ENCODE results near the gene CAPN13. TPM values are rescaled to one million over a fixed set of nuclear protein-coding genes. Genes with fewer than 3 reads are reported as not detected.

Gene CAPN13
- total RNA-seq, 2 donors from 2014 or later = not detected

- peaks cover 65% of the 10 kb centered on the region for H3K27me3 Mint-ChIP-seq
- peaks cover 2% of the 10 kb centered on the region for H3K36me3 Mint-ChIP-seq (ENCODE audit: low read depth)
- ATAC-seq (no peak), DNase-seq (no peak)
- H3K4me1 Mint-ChIP-seq = no peaks in the 10 kb centered on the region
- H3K4me3 Mint-ChIP-seq = no peak overlapping the region
- no peaks in the 10 kb centered on the region for H3K9me3 ChIP-seq (ENCODE audit: control insufficient read depth, low read length, poor library complexity, severe bottlenecking)
- H3K27ac Mint-ChIP-seq = no peak overlapping the region
Observed at GRCh38 chr2:30747206-30747605, 60.0 kb downstream of the CAPN13 start.

DNA sequence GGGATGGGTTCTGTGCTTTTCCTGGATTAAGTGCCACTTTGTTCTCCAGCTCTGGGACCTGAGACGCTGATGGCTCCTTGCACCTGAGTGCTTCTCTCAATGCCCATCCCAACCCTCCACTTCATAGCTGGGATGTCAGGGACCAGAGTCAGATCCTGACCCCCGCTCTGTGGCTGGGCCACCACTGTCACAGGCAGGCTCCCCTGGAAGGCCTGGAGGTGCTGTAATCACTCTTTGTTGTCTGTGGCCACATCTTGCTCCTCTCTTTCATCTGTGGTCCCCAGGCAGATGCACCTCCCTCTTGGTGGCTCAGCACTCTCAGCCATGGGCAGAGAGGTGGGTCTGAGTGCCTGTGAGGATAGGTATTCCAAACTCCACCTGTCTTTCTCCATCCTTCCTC lies 62.4 kb downstream of the CAPN13 start:
- no peak for ATAC-seq
- no peak for DNase-seq
- Mint-ChIP-seq H3K4me1 (no peaks in the 10 kb centered on the region), H3K36me3 (ENCODE audit: low read depth) (peaks cover 2% of the 10 kb centered on the region), H3K27ac (no peak overlapping the region), H3K27me3 (peaks cover 52% of the 10 kb centered on the region), H3K4me3 (no peak overlapping the region)
- H3K9me3 ChIP-seq (ENCODE audit: control insufficient read depth, low read length, poor library complexity, severe bottlenecking) = no peaks in the 10 kb centered on the region

DNA sequence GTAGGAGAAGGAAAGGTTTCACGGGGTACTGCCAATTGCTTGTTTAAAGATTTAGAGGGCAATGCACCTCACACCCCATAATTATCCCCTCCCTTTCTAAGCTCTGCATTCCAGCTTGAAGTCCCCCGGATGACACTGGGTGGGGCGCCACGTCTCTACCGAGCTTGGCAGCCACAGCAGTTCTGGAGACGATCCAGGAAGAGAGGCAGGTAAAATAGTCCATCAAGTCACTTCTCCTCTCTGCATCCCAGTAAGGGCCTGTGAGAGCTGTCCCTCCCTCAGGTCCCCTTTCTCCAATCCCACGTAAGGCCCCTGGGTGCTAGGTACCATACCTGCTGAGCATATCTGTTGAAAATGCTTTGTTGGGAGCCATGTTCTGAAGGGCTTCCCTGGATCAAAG lies 65.7 kb downstream of the CAPN13 start:
- Mint-ChIP-seq H3K4me3 (no peak overlapping the region), H3K27me3 (peaks cover 52% of the 10 kb centered on the region), H3K27ac (no peak overlapping the region), H3K36me3 (ENCODE audit: low read depth) (no peaks in the 10 kb centered on the region), H3K4me1 (no peaks in the 10 kb centered on the region)
- no peak for DNase-seq
- ATAC-seq = no peak
- no peaks in the 10 kb centered on the region for H3K9me3 ChIP-seq (ENCODE audit: control insufficient read depth, low read length, poor library complexity, severe bottlenecking)

DNA sequence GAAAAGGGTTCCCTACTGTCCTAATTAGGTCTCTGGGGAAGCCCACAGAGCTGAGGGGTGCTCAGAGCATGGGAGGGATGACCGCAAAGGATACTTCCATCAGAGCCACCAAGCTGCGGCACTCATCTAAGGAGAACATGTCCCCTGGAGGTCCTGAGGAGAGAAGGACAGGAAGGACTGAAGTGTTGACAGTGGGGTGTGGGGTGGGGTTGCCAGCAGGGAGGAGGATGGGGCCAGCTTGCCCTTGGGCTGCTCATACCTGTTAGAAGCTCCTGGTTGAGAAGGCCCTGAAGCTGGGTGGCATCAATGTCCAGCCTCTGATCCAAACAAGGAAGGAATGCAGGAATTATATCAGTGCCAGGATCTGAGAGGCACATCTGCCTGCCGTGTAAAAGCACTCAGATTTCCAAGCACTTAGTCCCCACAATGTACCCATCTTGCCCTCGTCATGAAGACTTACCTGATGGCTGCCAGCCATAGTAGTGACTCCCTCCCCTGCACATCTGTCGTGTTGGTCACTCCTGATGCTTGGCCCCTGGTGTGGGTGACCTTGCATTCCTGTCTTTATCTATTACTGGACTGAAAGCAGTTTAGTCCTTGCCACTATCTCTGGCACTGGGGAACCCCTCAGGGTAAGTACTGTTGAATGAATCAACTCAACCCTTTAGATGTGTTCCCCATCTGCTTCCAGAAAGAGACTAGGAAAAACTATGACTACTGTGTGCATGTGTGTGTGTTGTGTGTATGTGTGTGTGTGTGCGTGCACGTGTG lies 68.9 kb downstream of the CAPN13 start:
- ATAC-seq (no peak), DNase-seq (no peak)
- Mint-ChIP-seq H3K4me3 (no peak overlapping the region), H3K4me1 (no peaks in the 10 kb centered on the region), H3K27ac (no peak overlapping the region), H3K27me3 (peaks cover 53% of the 10 kb centered on the region), H3K36me3 (ENCODE audit: low read depth) (no peaks in the 10 kb centered on the region)
- no peaks in the 10 kb centered on the region for H3K9me3 ChIP-seq (ENCODE audit: control insufficient read depth, low read length, poor library complexity, severe bottlenecking)

- no peaks in the 10 kb centered on the region for H3K4me1 Mint-ChIP-seq
- H3K9me3 ChIP-seq (ENCODE audit: control insufficient read depth, low read length, poor library complexity, severe bottlenecking) = no peaks in the 10 kb centered on the region
- ATAC-seq = no peak
Observed at GRCh38 chr2:30737326-30737610, 70.0 kb downstream of the CAPN13 start.

GRCh38 chr2:30736461-30737325 lies 70.6 kb downstream of the CAPN13 start:
- ATAC-seq (no peak), DNase-seq (no peak)
- Mint-ChIP-seq H3K27me3 (peaks cover 56% of the 10 kb centered on the region), H3K36me3 (ENCODE audit: low read depth) (no peaks in the 10 kb centered on the region), H3K4me1 (no peaks in the 10 kb centered on the region), H3K27ac (no peak overlapping the region), H3K4me3 (no peak overlapping the region)
- H3K9me3 ChIP-seq (ENCODE audit: control insufficient read depth, low read length, poor library complexity, severe bottlenecking) = no peaks in the 10 kb centered on the region

More at GRCh38 chr2:30737326-30737610, 70.0 kb downstream of the CAPN13 start:
- Mint-ChIP-seq H3K4me3 (no peak overlapping the region), H3K36me3 (ENCODE audit: low read depth) (no peaks in the 10 kb centered on the region), H3K27me3 (peaks cover 52% of the 10 kb centered on the region), H3K27ac (no peak overlapping the region)
- no peak for DNase-seq

GRCh38 chr2:30733876-30734520 lies 73.2 kb downstream of the CAPN13 start:
- no peaks in the 10 kb centered on the region for H3K9me3 ChIP-seq (ENCODE audit: control insufficient read depth, low read length, poor library complexity, severe bottlenecking)
- Mint-ChIP-seq H3K4me3 (no peak overlapping the region), H3K27me3 (peaks cover 56% of the 10 kb centered on the region), H3K36me3 (ENCODE audit: low read depth) (no peaks in the 10 kb centered on the region), H3K27ac (no peak overlapping the region), H3K4me1 (no peaks in the 10 kb centered on the region)
- DNase-seq = no peak
- no peak for ATAC-seq

GRCh38 chr2:30732876-30733275 lies 74.4 kb downstream of the CAPN13 start:
- no peak for ATAC-seq
- Mint-ChIP-seq H3K4me1 (no peaks in the 10 kb centered on the region), H3K27me3 (peaks cover 47% of the 10 kb centered on the region), H3K4me3 (no peak overlapping the region), H3K27ac (no peak overlapping the region), H3K36me3 (ENCODE audit: low read depth) (no peaks in the 10 kb centered on the region)
- no peaks in the 10 kb centered on the region for H3K9me3 ChIP-seq (ENCODE audit: control insufficient read depth, low read length, poor library complexity, severe bottlenecking)
- DNase-seq = no peak

- no peak overlapping the region for H3K4me3 Mint-ChIP-seq
- H3K27me3 Mint-ChIP-seq = peaks cover 42% of the 10 kb centered on the region
- H3K36me3 Mint-ChIP-seq (ENCODE audit: low read depth) = no peaks in the 10 kb centered on the region
- ATAC-seq (no peak), DNase-seq (no peak)
- H3K4me1 Mint-ChIP-seq = no peaks in the 10 kb centered on the region
- H3K27ac Mint-ChIP-seq = no peak overlapping the region
- H3K9me3 ChIP-seq (ENCODE audit: control insufficient read depth, low read length, poor library complexity, severe bottlenecking) = no peaks in the 10 kb centered on the region
Observed at GRCh38 chr2:30732376-30732775, 74.9 kb downstream of the CAPN13 start.

- no peaks in the 10 kb centered on the region for H3K4me1 Mint-ChIP-seq
- ATAC-seq (no peak), DNase-seq (no peak)
- peaks cover 35% of the 10 kb centered on the region for H3K27me3 Mint-ChIP-seq
- no peaks in the 10 kb centered on the region for H3K36me3 Mint-ChIP-seq (ENCODE audit: low read depth)
- H3K4me3 Mint-ChIP-seq = no peak overlapping the region
- no peaks in the 10 kb centered on the region for H3K9me3 ChIP-seq (ENCODE audit: control insufficient read depth, low read length, poor library complexity, severe bottlenecking)
- H3K27ac Mint-ChIP-seq = no peak overlapping the region
Observed at GRCh38 chr2:30731706-30732105, 75.5 kb downstream of the CAPN13 start.

DNA sequence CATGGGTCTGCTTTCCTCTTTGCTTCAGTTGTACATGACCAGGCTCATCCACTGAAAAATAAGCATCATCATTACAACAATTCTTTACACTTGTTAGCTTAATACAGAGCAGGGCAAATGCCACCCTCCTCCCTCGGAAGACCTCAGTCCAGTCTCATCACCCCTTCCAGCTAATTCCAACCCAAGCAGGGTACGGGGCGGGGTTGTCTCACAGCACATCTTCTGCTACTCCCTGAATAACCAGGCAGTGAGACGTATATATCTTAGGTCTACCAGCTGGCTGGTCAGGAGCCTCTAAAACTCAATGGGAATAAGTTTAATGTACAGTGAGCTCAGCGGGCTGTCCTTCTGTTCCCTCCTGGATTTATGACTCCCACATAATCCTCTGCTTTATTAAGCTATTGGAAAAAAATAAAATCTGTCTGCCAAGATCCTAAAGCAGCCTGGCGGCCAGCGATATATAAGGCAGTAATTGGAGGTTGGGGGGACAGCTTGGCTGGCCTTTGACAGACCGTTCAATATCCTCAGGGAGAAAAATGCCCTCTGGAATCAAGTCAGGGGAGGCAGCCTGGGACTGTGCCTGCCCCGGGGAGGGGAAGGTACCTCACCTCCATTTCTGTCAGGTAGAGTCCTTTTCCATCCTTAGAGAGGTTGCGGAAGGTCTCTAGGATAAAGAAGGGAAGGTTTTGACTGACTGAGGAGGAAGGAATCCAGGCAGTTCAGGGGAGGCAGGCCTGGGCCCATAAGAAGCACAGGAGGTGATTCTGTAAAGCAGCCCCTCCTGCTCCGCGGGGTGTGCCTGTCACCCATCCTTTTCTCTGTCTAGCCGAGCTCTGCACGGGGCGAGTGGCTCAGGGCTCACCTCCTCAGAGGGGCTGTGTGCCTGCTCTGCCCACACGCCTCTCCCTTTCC lies 76.3 kb downstream of the CAPN13 start:
- Mint-ChIP-seq H3K4me1 (no peaks in the 10 kb centered on the region), H3K36me3 (ENCODE audit: low read depth) (no peaks in the 10 kb centered on the region), H3K27me3 (peaks cover 31% of the 10 kb centered on the region), H3K4me3 (no peak overlapping the region), H3K27ac (no peak overlapping the region)
- ATAC-seq = no peak
- H3K9me3 ChIP-seq (ENCODE audit: control insufficient read depth, low read length, poor library complexity, severe bottlenecking) = no peaks in the 10 kb centered on the region
- DNase-seq = no peak

DNA sequence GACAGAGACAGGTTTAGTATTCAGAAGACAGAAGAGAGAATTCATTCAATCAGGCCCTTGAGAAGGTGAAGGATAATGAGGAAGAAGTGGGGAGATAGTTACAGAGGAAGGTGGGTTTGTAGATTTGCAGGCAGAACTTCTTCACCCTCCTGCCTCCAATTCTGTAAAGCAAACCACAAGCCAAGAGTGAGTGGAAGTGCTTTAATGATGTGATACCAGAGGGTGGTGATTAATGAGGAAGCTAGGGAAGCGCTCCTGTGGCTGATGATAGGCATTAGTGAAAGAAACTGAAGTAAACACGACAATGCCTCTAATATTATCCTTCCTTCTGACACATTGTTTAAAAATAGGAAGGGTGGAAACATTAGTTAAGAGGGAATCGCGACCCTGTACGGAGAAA lies 78.2 kb downstream of the CAPN13 start:
- DNase-seq (no peak), ATAC-seq (no peak)
- Mint-ChIP-seq H3K36me3 (ENCODE audit: low read depth) (no peaks in the 10 kb centered on the region), H3K27me3 (peaks cover 44% of the 10 kb centered on the region), H3K27ac (no peak overlapping the region), H3K4me1 (no peaks in the 10 kb centered on the region), H3K4me3 (no peak overlapping the region)
- H3K9me3 ChIP-seq (ENCODE audit: control insufficient read depth, low read length, poor library complexity, severe bottlenecking) = no peaks in the 10 kb centered on the region
